H4 (cell line): Measurements from ENCODE around the gene CXorf65. TPM values are rescaled to one million over a fixed set of nuclear protein-coding genes. Genes with fewer than 3 reads are reported as not detected.
A peak's percentile ranks its signal among the peaks of the same experiment; 100 is the strongest.

Experiments used
- DNase-seq: peaks from one replicate; pipeline ENCODE4 v3.0.0-alpha.2; 2015; ENCODE audit warnings: low spot score
- total RNA-seq: library from RNA; depleted of rRNA; stranded (reverse); fragments of >200 nt; shearing (Covaris generic); gene quantifications from 2 replicates; pipeline ENCODE4 v1.2.3, GENCODE V29; 2014

CXorf65 gene
- total RNA-seq, 1 experiment from 2014 or later: not detected

GRCh38 chrX:71107245-71107644 is 705 bp upstream of the CXorf65 start:
- no peak for DNase-seq

GRCh38 chrX:71105628-71106027 is 912 bp downstream of the CXorf65 start:
- no peak for DNase-seq

GRCh38 chrX:71103110-71103983 is 3.2 kb downstream of the CXorf65 start:
- DNase-seq: no peak

- DNase-seq: no peak
Measured at GRCh38 chrX:71102292-71102691, 4.2 kb downstream of the CXorf65 start.

GRCh38 chrX:71100581-71101505 is 5.7 kb downstream of the CXorf65 start:
- no peak for DNase-seq

GRCh38 chrX:71099736-71100135 is 6.8 kb downstream of the CXorf65 start:
- no peak for DNase-seq

- DNase-seq: no peak
Measured at GRCh38 chrX:71098951-71099506, 7.5 kb downstream of the CXorf65 start.

GRCh38 chrX:71098302-71098701 is 8.2 kb downstream of the CXorf65 start:
- DNase-seq: peak; percentile 25

- no peak for DNase-seq
Measured at GRCh38 chrX:71096760-71097032, 9.8 kb downstream of the CXorf65 start.

- DNase-seq: no peak
Measured at GRCh38 chrX:71095981-71096759, 10.4 kb downstream of the CXorf65 start.

GRCh38 chrX:71095555-71095980 is 11.0 kb downstream of the CXorf65 start, which contains the start of gene FOXO4:
Gene FOXO4, plus strand, starts transcription at chrX:71095851. Its CDS starts 678 bp downstream, at chrX:71096529.
- DNase-seq: peak; percentile 86

GRCh38 chrX:71095033-71095432 is 11.5 kb downstream of the CXorf65 start:
- DNase-seq: no peak

- no peak for DNase-seq
Measured at GRCh38 chrX:71091263-71091662, 15.3 kb downstream of the CXorf65 start.

- DNase-seq: no peak
Measured at GRCh38 chrX:71085900-71086299, 20.6 kb downstream of the CXorf65 start.

- DNase-seq: no peak
Measured at GRCh38 chrX:71082822-71083221, 23.7 kb downstream of the CXorf65 start.

- no peak for DNase-seq
Measured at GRCh38 chrX:71082124-71082647, 24.4 kb downstream of the CXorf65 start.

- DNase-seq: no peak
Measured at GRCh38 chrX:71081330-71082123, 25.0 kb downstream of the CXorf65 start.

GRCh38 chrX:71070531-71070930 is 36.0 kb downstream of the CXorf65 start:
- no peak for DNase-seq

GRCh38 chrX:71068044-71068918 is 38.3 kb downstream of the CXorf65 start, which contains the start of gene SNX12:
Gene SNX12, minus strand, starts transcription at chrX:71068334. Its CDS starts 28 bp downstream, at chrX:71068306.
- peak; percentile 93 for DNase-seq
